ENCODE measurements around the gene FRAS1. TPM values are rescaled to one million over a fixed set of nuclear protein-coding genes. Genes with fewer than 3 reads are reported as not detected.
A peak's percentile ranks its signal among the peaks of the same experiment; 100 is the strongest.

Gene FRAS1
- total RNA-seq, 1 experiment from 2014 or later: 3.4 TPM

GRCh38 chr4:78551420-78552351 lies 494.6 kb downstream of the FRAS1 start, which contains the start of gene ANXA3:
TSS of gene ANXA3 (plus strand) at chr4:78551770. CDS start at chr4:78554474, 2,704 bp downstream.
- Histone ChIP-seq H3K4me2 (ENCODE audit: low read length) (peak within 1 kb of the TSS; percentile 87), H3K79me2 (ENCODE audit: low read length) (peaks cover 44% of the 10 kb centered on the region), H2AFZ (ENCODE audit: low read length) (peak within 1 kb of the TSS; percentile 76), H3K27ac (ENCODE audit: low read length) (peak within 1 kb of the TSS; percentile 88), H3K9me3 (ENCODE audit: low read length) (no peaks in the 10 kb centered on the region), H3K9me2 (replicated peaks; ENCODE audit: low read length) (no peaks in the 10 kb centered on the region), H4K20me1 (ENCODE audit: low read length) (no peaks in the 10 kb centered on the region), H3K4me1 (ENCODE audit: insufficient read depth, low read length) (peaks cover 38% of the 10 kb centered on the region), H3K27me3 (ENCODE audit: low read length) (no peaks in the 10 kb centered on the region), H3K4me3 (ENCODE audit: low read length) (peak within 1 kb of the TSS; percentile 83), H3K36me3 (ENCODE audit: low read depth, low read length) (peaks cover 18% of the 10 kb centered on the region; the same call in 1 of the 2 replicates), H3K9ac (ENCODE audit: low read length) (peak within 1 kb of the TSS; percentile 77), H3F3A (ENCODE audit: low read length, unreplicated experiment) (no peaks in the 10 kb centered on the region)
- DNase-seq (peak; percentile 74), ATAC-seq (peak; percentile 74)
- CTCF ChIA-PET: no interaction called here
- TF ChIP-seq EZH2phosphoT487 (IDR thresholded peaks at IDR 0.05; ENCODE audit: borderline replicate concordance, low read length): no peak
- TF ChIP-seq, protein P1, sequence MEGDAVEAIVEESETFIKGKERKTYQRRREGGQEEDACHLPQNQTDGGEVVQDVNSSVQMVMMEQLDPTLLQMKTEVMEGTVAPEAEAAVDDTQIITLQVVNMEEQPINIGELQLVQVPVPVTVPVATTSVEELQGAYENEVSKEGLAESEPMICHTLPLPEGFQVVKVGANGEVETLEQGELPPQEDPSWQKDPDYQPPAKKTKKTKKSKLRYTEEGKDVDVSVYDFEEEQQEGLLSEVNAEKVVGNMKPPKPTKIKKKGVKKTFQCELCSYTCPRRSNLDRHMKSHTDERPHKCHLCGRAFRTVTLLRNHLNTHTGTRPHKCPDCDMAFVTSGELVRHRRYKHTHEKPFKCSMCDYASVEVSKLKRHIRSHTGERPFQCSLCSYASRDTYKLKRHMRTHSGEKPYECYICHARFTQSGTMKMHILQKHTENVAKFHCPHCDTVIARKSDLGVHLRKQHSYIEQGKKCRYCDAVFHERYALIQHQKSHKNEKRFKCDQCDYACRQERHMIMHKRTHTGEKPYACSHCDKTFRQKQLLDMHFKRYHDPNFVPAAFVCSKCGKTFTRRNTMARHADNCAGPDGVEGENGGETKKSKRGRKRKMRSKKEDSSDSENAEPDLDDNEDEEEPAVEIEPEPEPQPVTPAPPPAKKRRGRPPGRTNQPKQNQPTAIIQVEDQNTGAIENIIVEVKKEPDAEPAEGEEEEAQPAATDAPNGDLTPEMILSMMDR (conservative IDR thresholded peaks at IDR 0.05; ENCODE audit: low read depth, low read length): no peak
- TF ChIP-seq EZH2 (IDR thresholded peaks at IDR 0.05; ENCODE audit: low read length, unreplicated experiment): no peak
- intact Hi-C loops (cut with micrococcal nuclease): loop anchor here (1.0 kb wide), 2 partner anchors 18 to 22 kb away; no protein-coding TSS in a partner anchor
- POLR2A ChIA-PET (ENCODE audit: unreplicated experiment): interaction anchor here (0.6 to 0.7 kb wide), 2 partner anchors 9 to 18 kb away, joined by 3 read pairs; no protein-coding TSS in a partner anchor
- TSS peak; percentile 83 for BruUV-seq (replicated peaks)

DNA sequence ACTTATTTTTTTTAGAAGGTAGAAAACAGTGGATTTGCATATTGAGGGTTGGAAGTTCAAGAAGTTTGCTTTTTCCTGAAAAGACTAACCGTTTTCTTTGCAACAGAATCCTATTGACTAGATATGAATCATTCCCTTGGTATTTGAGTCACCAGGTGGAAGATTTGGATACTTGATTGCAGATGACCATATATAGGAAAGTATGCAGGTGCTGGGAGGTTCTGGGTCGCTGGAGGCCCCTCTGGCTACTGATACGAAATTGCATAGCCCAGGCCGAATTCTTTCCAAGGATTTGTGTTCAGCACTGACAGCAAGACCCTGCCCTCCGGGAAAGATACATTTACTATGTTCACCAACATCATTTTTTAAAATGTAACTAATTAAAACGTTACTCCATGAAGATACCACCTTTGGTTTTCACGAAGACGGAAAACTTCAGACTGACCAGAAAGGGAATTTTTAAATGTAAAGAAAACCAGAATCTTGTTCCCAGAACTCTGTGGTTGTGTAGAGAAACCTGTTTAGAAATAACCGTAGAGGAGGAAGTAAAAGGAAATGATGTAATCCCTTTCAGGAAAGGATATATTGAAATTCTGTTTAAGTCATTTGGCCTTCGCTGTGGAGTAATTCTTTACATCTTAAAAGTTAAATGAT lies 495.4 kb downstream of the FRAS1 start:
- POLR2A ChIA-PET (ENCODE audit: unreplicated experiment): interaction anchor here (0.6 kb wide), 1 partner anchor 25 kb away, joined by 4 read pairs; no protein-coding TSS in a partner anchor
- Histone ChIP-seq H3K36me3 (ENCODE audit: low read depth, low read length) (peaks cover 18% of the 10 kb centered on the region; the same call in 1 of the 2 replicates), H3K27ac (ENCODE audit: low read length) (peak overlapping the region; percentile 88)

More for the DNA sequence above, 495.4 kb downstream of the FRAS1 start:
- Histone ChIP-seq H3K79me2 (ENCODE audit: low read length) (peaks cover 52% of the 10 kb centered on the region), H3K9me2 (replicated peaks; ENCODE audit: low read length) (no peaks in the 10 kb centered on the region), H3K4me2 (ENCODE audit: low read length) (peak overlapping the region; percentile 87), H3F3A (ENCODE audit: low read length, unreplicated experiment) (no peaks in the 10 kb centered on the region), H3K9ac (ENCODE audit: low read length) (peak overlapping the region; percentile 77), H3K27me3 (ENCODE audit: low read length) (no peaks in the 10 kb centered on the region), H2AFZ (ENCODE audit: low read length) (peak overlapping the region; percentile 76), H3K4me3 (ENCODE audit: low read length) (peak overlapping the region; percentile 83), H4K20me1 (ENCODE audit: low read length) (no peaks in the 10 kb centered on the region), H3K4me1 (ENCODE audit: insufficient read depth, low read length) (peaks cover 46% of the 10 kb centered on the region), H3K9me3 (ENCODE audit: low read length) (no peaks in the 10 kb centered on the region)
- CTCF ChIA-PET: no interaction called here
- DNase-seq: peak; percentile 92
- ATAC-seq: peak; percentile 71
- TF ChIP-seq, protein P1 (conservative IDR thresholded peaks at IDR 0.05; ENCODE audit: low read depth, low read length): no peak
- no peak for TF ChIP-seq EZH2phosphoT487 (IDR thresholded peaks at IDR 0.05; ENCODE audit: borderline replicate concordance, low read length)
- no peak for TF ChIP-seq EZH2 (IDR thresholded peaks at IDR 0.05; ENCODE audit: low read length, unreplicated experiment)
- intact Hi-C loops (cut with micrococcal nuclease): loop anchor here (1.0 kb wide), 2 partner anchors 17 to 23 kb away; no protein-coding TSS in a partner anchor
- TSS peak; percentile 57 for BruUV-seq (replicated peaks)

All from PC-3 (cell line).